HG03575 (cell line): ENCODE results near the gene CXXC1.
"Not testable (repeated sequence)": the region's sequence is repeated elsewhere in the genome, so short reads cannot be mapped to it uniquely, and the experiment has no call there.

Experiments
- ATAC-seq: cut with Tn5 transposase; IDR thresholded peaks from one replicate; pipeline ENCODE4 v1.9.1; 2021; ENCODE audit not compliant: unreplicated experiment, insufficient number of reproducible peaks, low FRiP score; ENCODE audit errors: extremely low read depth

Gene CXXC1

DNA sequence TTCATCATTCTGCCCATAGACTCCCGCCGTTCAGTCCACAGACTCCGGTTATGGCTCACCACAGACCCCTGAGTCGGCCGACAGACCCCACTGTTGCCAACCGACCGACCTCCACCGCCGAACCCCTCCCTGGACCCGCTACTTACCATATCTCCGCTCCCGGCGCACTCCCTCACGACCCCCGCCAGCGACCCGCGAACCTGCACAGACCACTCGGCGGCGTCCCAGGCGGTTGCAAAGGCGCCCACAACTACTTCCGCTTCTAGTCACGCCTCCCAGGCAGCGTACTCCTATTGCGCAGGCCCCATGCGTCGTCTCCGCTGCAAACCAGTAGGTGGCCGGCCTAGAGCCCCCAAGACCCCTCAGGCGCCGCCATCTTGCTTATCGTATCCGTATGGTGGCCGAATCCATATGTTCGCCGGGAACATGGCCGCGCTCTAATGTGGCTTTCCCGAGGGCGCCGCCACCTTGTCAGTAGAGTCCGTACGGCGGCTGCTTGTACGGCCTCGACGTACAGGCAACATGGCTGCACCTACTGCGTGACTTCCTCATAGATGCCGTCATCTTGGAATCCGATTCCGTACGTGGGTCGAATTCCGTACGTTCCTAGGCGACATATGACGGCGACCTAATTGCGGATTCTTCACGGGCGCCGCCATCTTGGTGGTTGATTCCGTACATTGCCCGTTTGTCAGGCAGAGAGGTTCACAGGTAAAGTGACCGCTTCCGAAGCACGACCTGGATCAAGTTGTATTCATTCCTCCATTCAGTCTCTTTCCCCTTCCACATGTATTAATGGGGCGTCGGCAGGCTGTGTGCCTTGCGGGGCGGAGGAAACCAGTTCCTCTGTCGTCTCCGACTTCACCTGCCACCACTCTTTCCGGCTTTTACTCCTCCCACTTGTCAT is at the start of gene CXXC1:
Gene CXXC1 (minus strand): TSS at position 252 of the 907 bp plus-strand sequence. CDS start 103 bp downstream, at position 149.
- ATAC-seq, result peak; percentile 77

DNA sequence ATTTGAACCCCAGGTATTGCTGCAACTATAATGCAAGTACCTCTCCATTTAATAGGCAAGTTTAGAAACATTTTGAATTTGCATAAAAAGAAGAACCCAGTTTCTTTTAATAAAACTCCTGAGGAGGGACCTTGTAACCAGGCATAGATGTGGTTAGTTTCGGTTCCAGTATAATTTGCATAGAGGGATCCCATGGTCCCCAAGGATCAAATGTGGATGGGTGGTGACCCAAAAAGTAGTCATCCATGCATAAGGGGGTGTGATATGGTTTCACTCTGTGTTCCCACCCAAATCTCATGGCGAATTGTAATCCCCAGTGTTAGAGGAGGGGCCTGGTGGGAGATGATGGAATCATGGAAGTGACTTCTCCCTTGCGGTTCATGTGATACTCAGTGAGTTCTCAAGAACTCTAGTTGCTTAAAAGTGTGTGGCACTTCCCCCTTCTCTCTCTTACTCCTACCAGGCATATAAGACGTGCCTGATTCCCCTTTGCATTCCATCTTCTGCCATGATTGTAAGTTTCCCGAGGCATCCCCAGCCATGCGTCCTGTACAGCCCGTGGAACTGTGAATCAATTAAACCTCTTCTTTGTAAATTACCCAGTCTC is 47.2 kb upstream of the CXXC1 start:
- no peak for ATAC-seq

DNA sequence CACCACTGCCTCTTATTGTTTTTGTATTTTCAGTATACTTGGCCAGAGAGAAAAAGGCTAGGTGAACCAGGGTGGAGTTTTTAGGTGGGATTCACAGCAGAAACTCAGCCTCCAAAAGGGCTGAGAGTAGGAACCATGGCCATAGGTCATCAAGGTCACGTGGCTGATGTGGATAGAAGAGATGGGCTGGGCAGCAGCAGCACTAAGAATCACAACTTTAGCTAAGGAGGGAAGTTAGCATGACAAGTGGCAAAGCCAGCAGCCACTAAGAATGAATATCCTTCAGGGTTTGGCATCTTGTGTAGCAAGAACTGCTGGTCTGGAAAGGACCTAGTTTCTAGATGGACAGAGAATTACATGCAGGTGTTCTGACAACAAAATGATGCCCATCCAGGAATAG is 44.2 kb upstream of the CXXC1 start:
- ATAC-seq, result no peak

DNA sequence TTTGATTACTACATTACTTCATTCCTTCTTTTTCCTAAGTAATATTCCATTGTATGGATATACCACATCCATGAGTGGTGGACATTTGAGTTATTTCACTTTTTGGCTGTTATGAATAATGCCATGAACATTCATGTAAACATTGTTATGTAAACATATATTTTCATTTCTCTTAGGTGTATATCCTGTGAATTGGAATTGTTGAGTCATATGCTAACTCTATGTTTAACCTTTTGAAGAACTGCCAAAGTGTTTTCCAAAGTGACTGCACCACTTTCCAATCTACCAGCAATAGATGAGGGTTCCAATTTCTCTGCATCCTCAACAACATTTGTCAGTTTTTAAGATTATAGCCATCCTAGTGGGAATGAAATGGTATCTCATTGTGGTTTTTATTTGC is 42.7 kb upstream of the CXXC1 start:
- ATAC-seq, result no peak

DNA sequence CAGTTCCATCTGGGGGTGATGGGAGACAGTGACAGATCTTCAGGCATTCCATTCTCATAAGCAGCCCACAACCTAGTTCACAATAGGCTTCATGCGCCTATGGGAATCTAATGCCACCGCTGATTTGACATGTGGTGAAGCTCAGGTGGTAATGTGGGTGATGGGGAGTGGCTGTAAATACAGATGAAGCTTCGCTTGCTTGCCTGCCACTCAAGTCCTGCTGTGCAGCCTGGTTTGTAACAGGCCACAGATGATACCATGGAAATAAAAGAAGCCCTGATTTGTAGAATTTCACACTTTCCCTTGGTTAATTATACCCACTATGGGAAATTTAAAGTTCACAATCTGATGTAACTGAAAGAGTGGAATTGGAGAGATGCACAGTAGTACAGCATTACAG is 40.5 kb upstream of the CXXC1 start:
- no peak for ATAC-seq

DNA sequence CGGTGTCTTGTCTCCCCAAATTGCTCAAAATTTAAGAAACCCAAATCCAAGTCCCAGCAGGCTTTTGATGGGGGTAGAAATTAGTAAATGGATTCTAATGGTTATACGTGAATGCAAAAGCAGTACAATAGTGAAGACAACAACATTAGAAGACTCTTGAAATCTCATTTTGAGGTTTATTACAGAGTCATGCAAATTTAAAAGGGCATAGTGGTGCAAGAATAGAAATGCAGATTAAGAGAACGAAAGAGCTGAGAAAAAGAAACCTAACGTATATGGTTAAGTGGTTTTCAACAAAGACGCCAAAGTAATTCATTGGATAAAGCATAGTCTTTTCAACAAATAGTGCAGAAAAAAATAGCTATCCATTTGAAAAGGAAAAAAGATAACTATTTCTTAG is 33.2 kb upstream of the CXXC1 start:
- ATAC-seq, result no peak

DNA sequence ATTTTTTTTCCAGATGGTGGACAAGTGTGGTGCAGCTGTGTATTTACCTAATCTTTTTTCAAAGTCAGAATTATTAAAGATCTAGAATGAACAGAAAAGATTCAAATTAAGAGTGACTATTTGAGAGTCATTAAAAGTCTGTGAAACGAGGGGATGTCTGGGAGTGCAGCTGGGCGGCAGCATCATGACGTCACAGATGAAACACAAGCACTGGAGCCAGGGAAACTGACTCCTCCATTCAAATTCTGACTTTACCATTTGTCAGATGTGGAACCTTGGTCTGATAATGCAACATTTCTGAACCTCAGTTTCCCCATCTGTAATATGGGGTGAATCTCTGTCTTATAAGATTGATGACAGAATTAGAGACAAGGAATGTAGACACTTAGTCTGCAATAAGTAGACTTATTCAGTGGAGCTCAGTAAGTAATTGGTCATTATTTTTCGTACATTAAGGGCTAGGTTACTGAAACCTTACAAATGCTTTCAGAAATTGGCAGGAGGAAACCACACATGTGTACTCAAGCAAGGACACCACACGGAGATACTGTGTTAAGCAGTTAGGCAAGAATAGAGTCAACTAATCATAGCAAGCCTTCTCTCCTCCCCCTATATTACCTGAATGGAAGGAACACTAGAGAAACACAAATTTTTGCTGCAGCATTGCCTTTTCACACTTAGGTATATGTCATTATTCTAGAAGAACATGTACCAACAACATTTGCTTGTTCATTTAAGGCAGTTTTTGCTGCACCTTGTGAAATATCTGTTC is 27.8 kb upstream of the CXXC1 start:
- peak; percentile 41 for ATAC-seq

DNA sequence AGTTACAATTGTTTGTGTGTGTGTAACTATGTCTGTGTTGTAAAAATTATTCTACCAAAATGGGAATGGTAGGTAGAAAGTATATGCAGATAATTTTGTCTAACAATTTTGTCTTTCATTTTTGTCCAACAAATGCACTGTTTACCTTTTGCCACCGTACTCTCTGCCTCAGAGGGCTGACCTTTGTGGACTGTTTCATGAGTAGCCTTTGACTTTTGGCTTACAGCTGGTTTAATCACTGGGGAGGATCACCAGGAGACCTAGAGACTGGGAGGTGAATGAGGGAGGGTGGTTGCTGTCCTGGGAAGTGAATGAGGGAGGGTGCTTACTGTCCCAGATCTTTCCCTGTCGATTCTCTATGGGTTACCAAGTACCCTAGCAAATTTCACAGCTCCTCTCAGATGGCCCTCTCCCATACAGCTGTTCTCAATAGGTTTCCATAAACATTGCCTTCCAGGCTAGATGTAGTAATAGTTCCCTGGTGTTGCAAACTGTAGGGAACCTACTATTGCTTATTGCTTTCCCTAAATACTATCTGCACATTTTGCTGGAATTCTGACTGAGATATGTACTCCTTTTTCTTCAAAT is 26.5 kb upstream of the CXXC1 start:
- no peak for ATAC-seq

DNA sequence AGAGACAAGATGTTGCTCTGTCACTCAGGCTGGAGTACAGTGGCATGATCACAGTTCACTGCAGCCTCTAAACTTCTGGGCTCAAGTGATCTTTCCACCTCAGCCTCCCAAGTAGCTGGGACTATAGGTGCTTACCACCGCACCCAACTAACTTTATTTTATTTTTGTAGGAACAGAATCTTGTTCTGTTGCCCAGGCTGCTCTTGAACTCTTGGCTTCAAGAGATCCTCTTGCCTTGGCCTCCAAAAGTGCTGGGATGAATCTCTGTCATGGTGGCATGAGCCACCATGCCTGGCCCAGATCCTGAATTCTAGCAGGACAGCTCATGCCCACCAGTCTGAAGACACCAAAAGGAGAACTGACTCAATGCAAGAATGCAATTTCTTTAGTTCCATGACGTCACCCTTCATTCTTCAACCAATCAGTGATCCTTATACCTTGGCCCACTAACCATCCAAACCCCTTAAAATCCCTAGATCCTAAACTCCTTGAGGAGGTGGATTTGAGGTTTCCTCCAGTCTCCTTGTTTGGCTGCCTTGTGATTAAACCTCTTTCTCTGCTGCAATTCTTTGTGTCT is 25.6 kb upstream of the CXXC1 start:
- ATAC-seq, result no peak

DNA sequence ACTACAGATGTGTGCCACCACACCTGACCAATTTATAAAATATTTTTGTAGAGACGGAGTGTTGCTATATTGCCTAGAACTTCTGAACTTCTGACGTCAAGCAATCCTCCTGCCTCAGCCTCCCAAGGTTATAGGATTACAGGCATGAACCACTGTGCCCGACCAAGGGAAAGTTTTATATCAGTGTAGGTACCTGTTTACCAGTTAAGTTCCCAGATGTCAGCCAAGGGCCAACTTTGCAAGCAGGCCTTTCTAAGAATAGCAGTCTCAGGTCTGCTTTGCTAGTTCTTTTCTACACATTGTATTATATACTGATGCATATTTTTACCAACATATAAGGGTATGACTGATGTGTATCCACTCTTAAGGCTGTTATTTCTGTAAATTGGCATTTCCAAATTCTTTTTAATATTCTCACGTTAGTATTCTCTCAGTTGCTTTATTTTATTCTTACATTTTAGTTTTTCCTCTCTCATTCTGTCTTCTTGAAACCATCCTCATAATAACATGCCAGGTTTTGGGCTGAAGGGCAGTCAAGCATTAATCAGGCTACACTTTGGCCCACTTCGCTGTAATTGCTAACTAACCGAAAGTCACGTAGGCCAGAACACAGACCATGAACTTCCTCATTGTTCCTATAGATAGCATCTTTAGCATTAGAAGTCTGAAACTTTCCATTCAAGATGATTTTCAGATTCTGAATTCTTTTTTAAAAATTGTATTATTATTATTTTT is 25.0 kb upstream of the CXXC1 start:
- ATAC-seq, result peak; percentile 62

DNA sequence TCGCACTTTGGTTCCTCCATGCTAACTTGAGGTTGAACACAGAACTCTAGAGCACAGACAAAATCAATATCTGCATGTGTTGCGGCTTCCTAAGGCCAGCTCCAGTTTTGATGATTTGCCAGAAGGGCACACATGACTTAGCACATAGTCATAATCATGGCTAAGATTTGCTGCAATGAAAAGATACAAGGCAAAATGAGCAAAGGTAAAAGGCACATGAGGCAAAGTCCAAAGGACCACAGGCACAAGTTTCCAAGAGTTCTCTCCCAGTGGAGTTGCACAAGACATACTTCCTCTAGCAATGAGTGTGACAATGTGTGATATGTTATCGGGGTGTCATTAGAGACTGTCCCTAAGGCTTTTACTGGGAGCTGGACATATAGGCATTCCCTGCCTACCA is 24.2 kb upstream of the CXXC1 start:
- ATAC-seq, result no peak

DNA sequence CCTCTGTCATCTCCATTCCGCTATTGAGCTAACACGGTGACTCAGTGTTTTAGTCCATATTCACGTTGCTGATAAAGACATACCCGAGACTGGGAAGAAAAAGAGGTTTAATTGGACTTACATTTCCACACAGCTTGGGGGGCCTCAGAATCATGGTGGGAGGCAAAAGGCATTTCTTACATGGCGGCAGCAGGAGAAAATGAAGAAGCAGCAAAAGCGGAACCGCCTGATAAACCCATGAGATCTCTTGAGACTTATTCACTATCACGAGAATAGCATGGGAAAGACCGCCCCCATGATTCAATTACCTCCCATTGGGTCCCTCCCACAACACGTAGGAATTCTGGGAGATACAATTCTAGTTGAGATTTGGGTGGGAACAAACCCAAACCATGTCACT is 22.6 kb upstream of the CXXC1 start:
- no peak for ATAC-seq

DNA sequence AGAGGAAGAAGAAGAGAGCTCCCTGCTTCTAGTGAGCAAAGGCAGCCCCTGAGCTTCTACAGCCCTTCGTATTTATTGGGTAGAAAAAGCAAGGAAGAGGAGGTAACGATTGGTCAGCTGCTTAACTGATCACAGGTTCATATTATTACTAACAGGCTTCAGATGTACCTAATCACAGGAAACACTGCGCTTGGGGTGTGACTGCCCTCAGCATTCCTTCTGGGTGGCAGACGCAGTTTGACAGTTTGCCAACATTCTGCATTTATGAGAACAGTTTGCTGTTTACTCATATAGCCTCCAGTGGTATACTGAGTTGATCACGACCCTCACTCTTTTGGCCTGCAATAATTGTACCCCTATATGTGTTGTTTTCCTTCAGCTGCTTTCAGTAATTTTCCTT is 21.4 kb upstream of the CXXC1 start:
- not testable (repeated sequence) for ATAC-seq

DNA sequence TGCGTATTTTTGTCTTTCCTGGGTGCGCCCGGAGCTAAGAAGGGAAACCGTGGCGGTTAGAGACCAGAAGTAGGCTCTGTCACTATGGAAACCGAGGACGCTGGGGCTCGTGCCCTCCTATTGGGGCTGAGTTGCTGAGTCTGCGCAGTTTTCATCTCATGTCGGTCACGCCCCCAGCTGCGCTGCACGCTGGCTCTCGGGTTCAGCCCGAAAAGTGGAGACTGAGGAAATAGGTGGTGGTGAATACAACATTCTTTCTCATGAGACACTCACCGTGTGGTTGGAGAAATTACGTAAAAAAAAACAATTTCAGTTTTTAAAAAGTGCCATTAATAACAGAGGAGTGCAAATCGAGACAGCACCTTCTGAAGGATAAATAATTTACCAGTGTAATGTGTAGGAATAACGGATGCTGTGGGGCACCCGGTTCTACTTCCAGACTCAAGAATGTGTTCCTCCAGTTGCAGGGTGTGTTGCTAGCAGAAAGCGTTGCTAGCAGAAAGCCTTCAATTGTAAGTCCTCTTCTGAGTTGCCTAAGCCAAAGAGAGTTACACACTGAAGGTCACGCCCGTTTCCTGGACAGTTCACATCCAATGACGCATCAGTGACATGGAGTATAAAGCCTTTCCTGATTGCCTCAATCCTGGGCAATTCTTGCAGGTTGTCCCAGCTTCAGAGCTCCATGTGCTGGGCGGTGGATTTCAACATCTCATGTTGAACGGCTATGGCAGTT is 20.4 kb upstream of the CXXC1 start:
- ATAC-seq, result peak; percentile 67

DNA sequence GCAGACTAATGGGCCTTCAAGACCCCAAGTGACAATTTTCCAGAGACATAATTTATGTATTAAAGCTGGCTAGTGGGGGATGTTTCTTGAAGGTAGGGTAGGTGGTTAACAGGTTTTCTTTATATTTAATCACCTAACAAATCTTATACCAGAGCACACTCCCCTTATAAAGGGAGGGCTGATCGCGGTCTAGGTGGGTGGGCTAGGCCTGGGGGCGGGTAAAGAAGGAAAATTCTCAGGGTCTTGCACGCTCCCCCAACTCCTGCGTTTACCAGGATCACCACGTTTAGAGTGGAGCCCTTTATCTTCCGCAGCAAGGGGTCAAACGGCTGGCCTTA is 19.9 kb upstream of the CXXC1 start:
- no peak for ATAC-seq

DNA sequence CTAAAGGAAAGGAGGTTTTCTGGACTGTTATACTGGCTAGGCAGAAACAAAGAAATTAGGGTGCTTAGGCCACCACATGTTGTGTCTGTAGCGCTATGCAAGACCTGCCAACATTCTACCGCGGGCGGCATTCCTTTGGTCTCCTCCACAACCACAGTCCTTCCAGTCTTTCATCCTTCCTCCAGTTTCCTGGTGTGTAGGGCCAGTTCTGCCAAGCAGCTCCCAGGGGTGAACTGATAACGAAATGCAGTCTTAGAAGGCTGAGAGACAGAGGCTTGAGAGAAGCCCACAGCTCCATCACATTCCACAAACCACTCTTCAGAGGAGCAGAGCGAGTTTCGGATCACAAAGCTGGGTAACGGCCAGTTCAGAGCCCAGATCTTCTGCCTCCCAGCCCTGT is 19.5 kb upstream of the CXXC1 start:
- no peak for ATAC-seq

DNA sequence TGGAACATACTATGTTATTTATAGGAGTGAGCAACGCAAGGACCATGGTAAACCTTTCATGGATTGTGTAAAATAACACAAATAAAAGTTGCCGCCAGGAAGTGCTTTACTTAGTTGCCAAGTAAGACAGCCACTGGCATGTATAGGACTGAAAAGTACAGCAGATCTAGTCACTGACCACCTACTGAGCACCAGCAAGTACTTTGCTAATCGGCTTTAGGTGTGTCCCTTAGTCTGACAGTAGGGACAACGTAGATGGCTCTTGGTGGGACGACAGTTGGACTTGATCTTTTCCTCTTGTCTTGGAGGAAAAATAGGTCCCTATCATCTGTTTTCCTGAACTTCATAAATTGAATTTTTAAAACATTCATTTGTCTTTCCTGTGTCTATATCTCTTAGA is 13.6 kb upstream of the CXXC1 start:
- no peak for ATAC-seq
